T-helper 9 cell (primary cell): ENCODE data around the gene CLDND2.

Experiments
- DNase-seq: peaks from one replicate; pipeline ENCODE4 v3.0.0-alpha.2; 2020

The CLDND2 gene

DNA sequence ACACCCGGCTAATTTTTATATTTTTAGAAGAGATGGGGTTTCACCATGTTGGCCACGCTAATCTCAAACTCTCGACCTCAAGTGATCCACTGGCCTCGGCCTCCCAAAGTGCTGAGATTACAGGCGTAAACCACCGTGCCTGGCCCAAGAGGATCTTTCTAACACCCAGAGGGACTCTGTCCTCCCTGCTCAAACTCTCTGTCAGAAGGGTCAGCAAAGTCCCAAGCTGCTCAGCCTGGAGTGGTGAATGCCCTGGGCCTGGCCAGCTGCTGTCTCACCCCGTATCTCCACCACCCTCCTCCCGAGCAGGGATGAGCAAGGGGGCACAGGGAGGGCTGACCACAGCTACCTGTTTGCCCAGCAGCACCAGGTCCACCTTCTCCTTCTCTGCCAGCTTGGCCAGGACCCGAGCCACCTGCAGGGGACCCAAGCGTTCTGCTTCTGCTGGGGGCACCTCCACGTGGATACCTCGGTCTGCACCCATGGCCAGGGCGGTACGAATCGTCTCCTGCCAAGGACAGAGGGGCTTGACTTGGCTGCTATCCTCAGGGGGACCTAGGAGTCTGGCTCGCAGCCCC is 15.9 kb downstream of the CLDND2 start:
- no peak for DNase-seq

DNA sequence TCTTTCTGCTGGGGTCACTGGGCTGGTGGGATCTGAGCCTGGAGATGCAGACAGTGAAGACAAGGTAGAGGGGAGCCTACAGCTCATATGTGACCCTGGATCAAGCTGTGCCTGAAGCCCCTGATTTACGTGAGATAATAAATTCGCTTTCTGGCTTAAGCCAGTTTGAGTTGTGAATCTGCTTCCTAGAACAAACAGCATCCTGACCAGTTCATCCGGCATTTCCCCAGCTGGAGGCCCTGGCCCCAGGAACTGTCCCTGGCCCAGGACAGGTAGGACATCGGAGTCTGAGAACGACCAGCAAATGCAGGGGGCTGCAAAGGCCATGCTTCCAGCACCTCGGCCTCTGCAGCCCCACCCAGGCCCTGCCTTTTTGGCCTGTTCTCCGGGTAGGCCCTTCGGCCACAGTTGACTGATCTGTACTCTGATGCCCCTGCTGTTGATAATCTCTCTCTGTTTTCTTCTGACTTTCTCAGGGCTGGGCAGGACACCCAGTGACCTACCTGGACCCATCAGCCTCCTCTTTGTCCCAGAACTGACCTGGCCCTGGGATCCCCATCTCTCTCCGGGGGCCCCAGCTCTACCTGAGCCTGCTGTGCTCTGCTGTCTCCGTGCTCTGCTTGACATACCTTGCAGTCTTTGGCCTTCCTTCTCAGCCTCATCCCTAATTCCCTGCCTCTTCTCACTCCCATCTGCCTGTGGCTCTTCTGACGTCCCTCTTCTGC is 17.4 kb downstream of the CLDND2 start:
- no peak for DNase-seq

DNA sequence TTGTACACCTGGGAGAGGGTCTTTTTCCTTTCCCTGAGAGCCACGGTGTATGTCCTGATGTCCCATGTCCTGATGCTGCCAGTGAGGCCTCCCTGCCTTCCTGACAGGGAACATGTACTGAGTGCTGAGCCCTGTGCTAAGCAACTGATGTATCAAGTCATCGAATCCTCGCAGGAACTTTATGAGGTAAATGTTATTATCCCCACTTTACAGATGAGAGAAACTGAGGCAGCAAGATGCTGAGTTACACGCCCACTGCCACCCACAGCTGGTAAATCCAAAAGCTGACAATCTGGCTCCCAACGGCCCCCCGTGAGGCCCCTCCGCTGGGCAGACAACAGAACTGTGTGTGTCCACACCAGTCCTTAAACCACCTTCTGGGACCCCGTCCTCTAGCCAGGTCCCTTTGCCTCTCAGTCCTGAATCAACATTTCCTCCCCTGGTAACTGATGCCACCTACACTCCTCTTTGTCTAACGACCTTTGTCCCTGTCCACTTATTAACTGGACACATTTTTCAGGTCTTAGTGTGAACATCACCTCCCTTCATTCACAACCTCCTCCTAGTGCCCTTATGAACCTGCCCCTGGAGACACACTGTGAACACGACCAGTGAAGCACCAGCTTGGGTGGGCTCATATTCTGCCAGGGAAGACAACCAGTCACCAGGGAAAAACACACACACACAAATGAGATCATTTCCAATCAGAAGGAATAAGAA is 21.4 kb downstream of the CLDND2 start:
- DNase-seq: no peak

DNA sequence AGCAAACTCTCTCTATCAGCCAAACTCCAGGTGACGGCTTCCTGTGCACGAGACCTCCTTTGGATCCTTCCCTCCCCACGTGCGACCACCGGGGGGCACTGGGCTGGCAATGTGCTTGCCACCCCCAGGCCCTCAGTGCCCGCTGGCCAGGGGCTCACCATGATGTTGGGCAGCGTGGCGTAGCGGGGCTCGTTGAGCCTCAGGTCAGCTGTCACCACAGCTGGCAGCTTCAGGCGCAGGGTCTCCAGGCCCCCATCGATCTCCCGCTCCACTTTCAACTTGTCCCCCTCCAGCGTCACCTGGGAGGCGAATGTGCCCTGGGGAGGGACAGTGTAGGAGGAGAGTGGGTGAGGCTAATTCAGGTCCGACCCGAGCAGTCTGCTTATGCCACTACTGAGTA is 22.1 kb downstream of the CLDND2 start:
- DNase-seq: no peak

DNA sequence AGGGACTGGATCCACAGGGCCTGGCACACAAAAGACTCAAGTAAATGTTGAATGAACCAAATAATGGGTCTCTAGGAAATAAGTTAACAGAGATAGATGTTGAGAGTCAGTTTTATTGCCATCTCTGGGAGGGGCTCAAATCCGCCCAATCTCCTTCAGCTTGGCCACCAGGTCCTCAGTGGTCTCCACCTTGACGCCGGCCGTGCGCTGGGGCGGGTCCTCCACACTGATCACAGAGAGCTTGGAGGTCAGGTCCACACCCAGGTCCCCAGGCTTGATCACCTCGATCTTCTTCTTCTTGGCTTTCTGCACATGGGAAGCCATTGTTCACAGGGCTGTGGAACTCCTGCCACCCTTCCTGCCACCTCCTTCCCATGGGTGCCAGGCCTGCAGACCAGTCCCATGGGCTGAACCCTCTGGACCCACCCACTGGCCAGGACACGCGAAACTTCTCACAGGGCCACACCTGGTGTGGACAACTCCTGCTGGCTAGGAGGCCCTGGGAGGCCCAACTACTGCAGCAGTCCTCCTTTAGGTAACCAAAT is 23.7 kb downstream of the CLDND2 start:
- DNase-seq: no peak

DNA sequence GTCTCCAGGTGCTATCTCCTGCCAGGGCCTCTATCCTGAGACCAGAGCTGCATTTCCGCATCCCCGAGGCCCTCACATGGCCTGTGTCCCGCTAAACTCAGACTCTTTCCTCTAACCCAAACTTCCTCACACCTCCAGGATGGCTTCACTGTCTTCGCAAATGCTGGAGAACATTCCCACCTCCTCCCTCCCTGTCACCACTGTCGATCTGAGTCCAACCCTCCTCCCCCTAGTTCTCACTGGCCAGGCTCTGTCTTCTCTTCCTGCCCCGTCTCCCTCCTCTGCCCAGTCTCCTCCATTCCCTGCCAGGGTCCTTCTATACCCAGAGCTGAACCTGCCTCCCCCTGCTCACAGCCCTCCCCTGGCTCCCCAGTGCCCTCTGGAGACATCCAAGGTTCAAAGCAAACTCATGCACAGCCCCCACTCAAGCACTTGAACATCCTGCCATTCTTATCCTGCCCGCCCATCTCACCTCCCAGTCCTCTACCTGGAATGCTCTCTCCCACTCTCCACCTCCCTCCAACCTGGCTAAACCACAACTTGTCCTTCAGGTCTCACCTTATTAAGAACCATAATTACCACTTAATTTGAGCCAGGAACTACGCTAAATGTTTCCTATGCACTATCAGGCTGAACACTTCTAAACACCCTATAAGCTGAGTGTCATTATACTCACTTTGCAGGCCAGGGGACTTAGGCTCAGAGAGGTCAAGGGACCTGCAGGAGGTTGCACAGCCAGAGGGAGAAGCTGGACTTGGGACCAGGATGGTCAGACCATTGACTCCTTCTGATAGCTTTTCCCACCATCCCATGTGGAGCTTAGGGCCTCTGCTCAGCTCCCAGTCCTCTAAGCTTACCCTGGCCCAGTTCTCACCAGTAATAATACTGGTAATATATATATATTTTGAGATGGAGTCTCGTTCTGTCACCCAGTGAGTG is 25.9 kb downstream of the CLDND2 start:
- no peak for DNase-seq

DNA sequence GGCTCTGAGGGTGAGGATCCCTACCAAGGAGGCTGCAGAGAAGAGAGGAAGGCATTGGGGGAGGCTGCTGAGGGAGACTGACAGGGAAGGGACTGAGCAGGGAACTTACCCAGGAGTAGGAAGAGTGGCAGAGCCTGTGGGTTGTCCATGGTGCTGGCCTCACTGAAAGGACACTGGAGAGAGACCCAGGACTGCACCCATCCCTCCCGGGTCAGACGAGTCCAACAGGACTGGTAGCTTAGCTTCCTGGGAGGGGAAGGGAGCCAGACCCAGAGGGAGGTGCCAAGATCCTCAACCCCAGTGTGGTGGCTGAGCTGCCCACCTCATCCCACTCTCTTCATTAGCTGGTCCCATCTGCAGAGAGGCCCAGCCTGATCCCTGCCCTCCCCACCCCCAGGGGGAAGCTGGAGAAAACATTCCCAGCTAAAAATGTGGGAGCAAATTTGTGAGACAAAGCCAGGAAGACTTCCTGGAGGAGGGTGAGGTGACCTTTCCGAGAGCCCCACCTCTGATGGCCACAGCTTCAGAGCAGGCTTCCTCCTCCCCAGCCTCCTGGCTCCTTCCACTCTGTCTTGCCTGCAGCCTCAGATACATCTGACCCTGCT is 26.7 kb downstream of the CLDND2 start, which contains the start of gene VSIG10L:
Gene VSIG10L, minus strand, starts transcription at position 164 of the 605 bp plus-strand sequence. Its CDS starts 15 bp downstream, at position 149.
- DNase-seq: no peak

DNA sequence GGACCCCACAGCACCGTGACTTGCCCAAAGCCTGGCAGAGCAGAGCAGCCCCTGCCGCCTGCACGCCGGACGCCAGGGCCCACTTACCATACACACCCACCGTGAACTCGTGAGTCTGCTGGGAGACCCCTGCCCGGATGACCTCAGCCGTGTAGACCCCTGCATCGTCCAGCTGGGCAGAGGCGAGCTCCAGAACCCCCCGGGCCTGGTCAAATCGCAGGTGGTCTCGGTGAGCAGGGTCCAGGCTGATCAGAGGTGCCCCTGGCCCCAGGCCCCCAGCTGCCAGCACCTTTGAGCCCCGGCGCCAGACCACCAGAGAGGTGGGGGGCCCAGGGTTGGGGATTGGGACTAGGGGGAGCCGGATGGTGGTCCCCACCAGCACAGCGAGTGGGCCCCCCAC is 27.7 kb downstream of the CLDND2 start:
- DNase-seq: no peak

DNA sequence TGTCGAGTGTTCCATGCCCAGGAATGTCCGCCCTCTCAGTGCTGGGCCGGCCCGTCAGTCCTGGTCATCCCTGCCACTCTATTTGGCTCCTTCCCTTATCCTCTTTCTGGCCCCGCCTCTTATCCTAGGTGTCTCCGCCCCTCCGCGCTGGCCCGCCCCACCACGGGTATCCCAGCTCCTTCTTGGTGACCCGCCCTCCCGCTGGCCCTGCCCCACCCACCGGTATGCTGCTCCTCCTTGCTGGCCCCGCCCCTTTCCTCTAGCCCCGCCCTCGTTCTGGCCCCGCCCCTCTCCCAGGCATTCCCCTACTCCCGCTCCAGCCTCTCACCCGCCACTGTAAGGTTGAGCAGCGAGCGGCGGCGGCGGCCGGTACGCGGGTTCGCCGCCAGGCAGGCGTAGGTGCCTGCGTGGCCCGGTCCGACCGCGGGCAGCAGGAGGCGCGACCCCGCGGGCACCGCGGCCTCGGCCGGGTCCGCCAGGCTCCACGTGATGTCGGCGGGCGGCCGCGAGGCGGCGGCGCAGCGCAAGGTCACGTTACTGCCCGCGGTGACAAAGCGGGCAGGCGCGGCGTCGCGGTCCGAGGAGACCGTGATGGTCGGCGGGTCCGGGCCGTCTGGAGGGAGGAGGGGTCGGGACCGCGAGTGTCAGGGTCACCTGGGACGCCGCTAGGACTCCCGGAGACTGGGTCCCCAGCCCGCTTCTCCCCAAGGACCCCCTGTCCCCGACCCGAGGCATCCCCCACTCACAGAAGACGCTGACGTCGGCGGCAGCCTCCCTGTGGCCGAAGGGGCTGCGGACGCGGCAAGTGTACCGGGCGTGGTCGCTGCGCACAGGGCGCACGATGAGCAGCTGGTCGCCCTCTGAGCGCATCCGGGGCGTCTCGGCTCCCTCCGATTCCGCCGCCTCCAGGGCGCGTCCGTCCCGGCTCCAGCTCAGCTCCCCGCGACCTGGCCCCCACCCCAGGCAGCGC is 28.8 kb downstream of the CLDND2 start:
- peak; percentile 90 for DNase-seq

DNA sequence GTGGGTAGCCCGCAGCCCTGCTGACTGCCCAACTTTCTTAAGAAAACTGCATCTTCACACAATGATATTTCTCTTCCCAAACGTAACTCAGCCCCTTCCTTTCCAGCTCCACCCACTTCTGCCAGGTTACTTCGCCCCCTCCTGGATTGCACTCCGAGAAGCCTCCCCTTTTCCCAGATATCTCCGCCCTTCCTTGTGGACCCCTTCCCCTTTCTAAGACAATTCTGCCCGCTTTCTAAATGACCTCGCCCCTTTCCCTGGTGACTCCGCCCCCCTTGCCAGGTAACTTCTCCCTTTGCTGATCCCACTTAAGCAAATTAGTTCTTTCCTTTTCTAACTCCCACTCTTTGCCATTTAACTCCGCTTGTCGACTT is 29.5 kb downstream of the CLDND2 start:
- no peak for DNase-seq

DNA sequence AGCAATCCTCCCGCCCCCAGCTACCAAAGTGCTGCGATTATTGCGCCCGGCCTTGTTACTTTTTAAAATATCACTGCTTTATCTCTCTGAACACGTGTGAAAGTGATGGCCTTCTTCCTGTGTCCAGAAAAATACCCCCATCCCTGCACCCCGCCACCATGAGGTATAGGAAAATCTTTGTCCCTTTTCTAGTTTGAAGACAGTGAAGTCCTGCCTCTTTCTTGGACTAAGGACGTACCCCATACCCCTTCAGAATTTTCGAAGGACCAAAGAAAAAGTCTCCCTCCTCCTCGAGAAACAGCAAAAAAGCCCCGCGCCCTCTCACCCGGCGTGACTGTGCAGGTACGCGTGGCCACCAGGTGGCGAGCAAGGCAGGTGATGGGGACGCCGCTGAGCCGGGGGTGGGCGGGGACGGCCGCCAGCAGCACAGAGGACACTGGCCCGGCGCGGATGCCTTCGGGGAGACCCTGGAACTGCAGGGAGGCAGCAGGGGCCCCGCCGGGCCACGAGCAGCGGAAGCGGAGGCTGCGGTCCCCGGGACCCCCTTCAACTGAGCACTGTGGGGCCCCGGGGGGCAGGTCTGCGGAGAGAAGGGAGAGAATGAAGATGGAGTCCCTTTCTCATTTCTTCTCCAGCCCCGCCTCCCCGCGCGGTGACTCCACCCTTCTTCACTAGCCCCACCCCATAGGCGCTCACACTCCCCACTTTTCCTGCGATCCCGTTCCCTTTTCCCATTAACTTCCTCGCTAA is 30.1 kb downstream of the CLDND2 start:
- peak; percentile 83 for DNase-seq

DNA sequence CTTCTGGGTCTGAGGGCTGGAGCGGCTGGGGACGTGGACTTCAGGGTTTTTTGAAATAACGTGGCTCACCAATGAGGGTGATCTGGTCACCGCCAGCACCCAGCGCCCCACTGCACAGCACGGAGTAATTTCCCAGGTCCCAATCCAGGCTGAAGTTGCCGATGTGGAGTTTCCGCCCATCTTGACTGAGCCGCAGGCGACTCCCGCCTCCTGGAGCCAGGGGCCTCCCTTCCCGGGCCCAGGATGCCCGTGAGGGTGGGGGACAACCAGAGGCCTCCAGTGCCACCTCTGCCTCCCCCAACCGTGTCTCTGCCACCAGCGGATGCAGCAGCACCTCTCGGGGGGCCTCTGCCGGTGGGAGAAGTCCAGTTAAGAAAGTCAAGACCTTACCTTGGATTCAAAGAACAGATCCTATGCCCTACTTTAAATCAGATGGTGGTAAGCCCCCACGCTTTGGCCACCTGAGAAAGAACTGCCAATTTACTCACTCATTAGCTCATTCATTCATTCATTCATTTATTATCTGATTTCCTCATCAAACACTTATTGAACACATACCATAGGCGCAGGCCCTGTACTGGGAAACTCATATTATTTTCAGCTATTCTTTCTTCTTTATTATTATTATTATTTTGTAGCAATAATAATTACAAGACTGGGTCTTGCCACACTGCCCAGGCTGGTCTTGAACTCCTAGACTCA is 30.8 kb downstream of the CLDND2 start:
- DNase-seq: no peak

DNA sequence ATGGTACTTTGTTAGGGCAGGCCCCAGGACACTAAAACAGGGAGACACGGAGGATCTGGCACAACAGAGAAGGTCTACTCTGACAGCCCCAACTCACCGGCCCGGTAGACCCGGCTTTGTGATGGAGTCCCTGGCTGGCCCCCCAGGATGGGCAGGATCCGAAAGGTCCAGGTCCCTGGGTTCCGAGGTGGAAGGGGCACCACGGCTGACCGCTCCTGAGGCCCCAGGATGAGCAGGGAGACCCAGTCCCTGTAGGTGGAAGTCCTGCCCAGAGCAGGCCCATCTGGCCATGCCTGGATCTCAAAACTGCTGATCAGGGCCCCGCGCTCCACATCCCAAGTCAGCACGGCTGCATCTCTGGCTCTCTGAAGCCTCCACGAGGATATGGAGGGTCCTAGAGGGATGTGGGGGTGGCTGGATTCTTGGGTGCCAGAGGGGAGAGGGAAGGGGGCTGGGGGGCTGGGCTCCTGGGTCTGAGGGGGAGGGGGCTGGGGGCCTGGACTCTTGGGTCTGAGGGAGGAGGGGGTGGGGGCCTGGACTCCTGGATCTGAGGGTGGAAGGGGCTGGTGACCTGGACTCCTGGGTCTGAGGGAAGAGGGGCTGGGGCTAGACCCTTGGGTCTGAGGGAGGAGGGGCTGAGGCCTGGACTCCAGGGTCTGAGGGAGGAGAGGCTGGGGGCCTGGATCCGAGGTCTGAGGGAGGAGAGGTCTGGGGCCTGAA is 31.5 kb downstream of the CLDND2 start:
- DNase-seq: no peak

DNA sequence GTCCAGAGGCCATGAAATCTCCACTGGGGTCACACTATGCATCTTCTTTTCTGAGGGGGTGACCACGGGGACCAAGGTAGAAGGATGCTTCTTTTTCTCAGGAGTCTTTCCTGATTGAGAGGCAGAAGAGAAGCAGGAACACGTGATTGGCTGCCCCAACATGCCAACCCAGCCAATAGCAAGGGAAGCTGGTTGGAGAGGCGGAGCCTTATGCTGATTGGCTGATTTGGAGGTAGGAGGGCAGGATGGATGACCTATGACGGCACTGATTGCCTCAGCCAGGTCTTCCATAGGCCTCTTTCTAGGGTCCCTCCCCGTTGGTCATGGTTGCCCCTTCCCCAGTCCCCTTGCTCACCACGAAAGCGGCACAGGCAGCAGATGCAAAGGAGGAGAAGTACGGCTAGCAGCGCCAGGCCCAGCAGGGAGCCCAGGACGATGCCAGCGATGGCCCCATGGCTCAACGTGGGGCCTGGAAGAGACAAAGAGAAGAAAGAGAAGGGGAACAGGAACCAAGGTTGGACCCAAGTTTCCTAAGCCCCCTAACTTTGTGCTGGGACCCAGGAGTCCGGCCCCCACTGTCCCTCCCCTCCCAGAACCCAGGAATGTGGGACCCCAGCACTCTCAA is 34.9 kb downstream of the CLDND2 start:
- DNase-seq: no peak

DNA sequence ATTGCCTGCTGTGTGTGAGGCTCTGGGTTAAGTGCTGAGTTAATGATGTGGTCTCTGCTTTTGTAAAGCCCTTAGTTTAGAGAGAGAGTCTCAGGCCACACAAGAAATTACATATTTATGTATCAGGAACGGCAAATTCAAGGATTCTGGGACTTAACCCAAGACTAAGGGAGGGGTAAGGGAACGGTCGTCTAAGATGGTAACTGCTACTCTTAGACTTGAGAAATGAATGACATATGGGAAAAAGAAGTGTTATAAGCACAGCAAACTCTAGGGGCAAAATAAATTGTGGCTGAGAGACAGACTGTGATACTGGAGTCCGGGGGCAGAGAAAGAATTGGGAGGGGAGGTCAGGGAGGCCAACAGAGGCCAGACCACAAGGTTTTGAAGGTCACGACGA is 37.1 kb downstream of the CLDND2 start:
- no peak for DNase-seq

DNA sequence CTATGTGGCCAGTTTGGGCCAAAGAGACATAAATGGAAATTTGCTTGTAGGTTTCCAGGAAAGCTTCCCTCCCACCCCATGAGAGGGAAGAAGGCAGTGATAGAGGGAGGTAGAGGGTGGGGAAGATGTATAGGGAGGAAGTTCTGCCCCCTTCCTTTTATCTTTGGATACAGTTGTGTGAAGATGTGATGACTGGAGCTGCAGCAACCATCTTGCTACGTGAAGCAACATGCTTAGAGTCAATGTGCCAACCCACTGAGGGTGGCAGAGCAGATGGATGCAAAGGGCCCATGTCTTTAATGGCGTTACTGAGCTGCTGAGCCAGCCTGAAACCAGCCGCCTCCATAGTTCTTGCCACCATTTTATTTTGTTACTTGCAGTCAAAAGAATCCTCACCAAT is 37.6 kb downstream of the CLDND2 start:
- no peak for DNase-seq

DNA sequence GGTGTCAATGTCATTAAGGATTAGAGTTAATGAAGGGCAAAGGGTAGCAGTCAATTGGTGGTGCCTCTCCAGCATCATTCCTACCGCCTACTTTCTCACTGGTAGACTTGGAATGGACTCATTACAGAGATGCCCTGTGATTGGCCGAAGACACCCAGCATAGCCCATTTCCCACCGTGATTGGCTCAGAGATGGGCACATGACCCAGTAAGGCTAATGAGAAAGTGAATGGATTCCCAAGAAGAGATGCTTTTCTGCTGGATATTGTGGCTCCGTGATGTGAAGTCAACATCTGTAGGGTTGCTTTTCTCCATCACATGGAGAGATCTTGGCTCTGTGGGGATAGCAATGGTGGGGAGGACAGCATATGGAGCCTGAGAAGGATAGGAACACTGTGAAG is 38.4 kb downstream of the CLDND2 start:
- no peak for DNase-seq

DNA sequence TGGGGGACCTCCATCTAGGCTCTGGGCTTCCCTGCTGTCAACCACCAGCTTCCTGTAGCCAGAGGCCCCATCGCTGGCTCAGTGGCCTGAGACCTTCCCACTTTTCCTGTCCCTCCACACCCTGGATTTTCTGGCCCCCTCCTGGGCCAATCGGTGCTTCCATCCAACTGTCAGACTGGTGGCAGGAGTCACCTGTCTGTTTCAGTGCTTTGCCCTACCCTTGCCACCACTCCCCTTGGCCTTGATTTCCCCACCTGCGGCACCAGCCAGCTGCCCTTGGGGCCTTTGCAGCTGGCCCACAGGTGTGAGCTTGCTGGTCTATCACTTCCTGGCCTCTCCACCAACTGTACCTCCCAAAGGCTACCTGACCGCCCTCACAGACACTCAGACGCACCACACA is 39.4 kb downstream of the CLDND2 start:
- DNase-seq: no peak
